Stomach (tissue), 9 donors: ENCODE data around the gene IFITM10. TPM values are rescaled to one million over a fixed set of nuclear protein-coding genes. Genes with fewer than 3 reads are reported as not detected.

ENCODE experiments used
- DNase-seq, 2 donors: peaks; one replicate each; pipeline versions ENCODE4 v3.0.0 to v3.0.0-alpha.2; 2013 to 2019
- H3K27ac ChIP-seq, 5 donors: fragments of 200-600 bp in 4 of 5; sonication (generic) in 4 of 5; one replicate each; pipeline ENCODE4 v1.5.1; 2013 to 2019; ENCODE audit warnings: mild to moderate bottlenecking in 1 of 5, moderate library complexity in 1 of 5
- H3K27me3 ChIP-seq, 3 donors: fragments of 200-600 bp; sonication (generic); one replicate each; pipeline ENCODE4 v1.5.1; 2017 to 2019; ENCODE audit warnings: mixed run types in 1 of 3
- H3K36me3 ChIP-seq, 4 donors: fragments of 200-600 bp; sonication (generic); 1 replicate in 3 of 4; 2 replicates in 1 of 4; pipeline ENCODE4 v1.5.1; 2016 to 2019
- H3K4me1 ChIP-seq, 4 donors: fragments of 200-600 bp; sonication (generic); one replicate each; pipeline ENCODE4 v1.5.1; 2016 to 2019
- H3K4me3 ChIP-seq, 4 donors: fragments of 200-600 bp; sonication (generic) in 3 of 4; one replicate each; pipeline ENCODE4 v1.5.1; 2016 to 2019; ENCODE audit warnings: mild to moderate bottlenecking in 1 of 4
- H3K9me3 ChIP-seq, 4 donors: fragments of 200-600 bp; sonication (generic); one replicate each; pipeline ENCODE4 v1.5.1; 2016 to 2019
- CTCF ChIP-seq, 7 experiments: fragments of 450-650 bp in 4 of 7; fragments of 200-600 bp in 3 of 7; sonication (generic) in 3 of 7; IDR thresholded peaks; one replicate each; pipeline ENCODE4 v1.5.1; 2016 to 2019; ENCODE audit warnings: antibody characterized with exemption in 7 of 7, control low read depth in 2 of 7, mild to moderate bottlenecking in 1 of 7
- EP300 ChIP-seq: sonication (generic); formaldehyde crosslinking; IDR thresholded peaks from one replicate; pipeline ENCODE4 v1.6.1; 2017; ENCODE audit warnings: antibody characterized with exemption
- POLR2A ChIP-seq, 4 donors: fragments of 450-650 bp; IDR thresholded peaks; one replicate each; pipeline ENCODE4 v1.6.1; 2016; ENCODE audit warnings: antibody characterized with exemption in 4 of 4, control low read depth in 2 of 4, mild to moderate bottlenecking in 1 of 4, moderate library complexity in 1 of 4
- POLR2AphosphoS5 ChIP-seq, 3 donors: sonication (generic); formaldehyde crosslinking; IDR thresholded peaks; one replicate each; pipeline ENCODE4 v1.6.1; 2016; ENCODE audit warnings: antibody characterized with exemption in 3 of 3
- WGBS, 5 donors: extraction: QIAGEN DNeasy Blood & Tissue Kit in 3 of 5; methylation state at CpG; one replicate each; pipeline versions ENCODE4 v1.1.5 to v1.1.7; 2013 to 2018; 5-methylcytosine and 5-hydroxymethylcytosine counted together
- intact Hi-C: fragments of 100-400 bp; cut with DNase I; formaldehyde crosslinking; loops from one replicate; pipeline ENCODE4 v1.15.1; 2023; ENCODE audit warnings: low total_unique reads
- polyA plus RNA-seq, 3 donors: library from polyadenylated mRNA; stranded (reverse); fragments of 200-250 nt; gene quantifications; one replicate each; pipeline ENCODE4 v1.2.3, GENCODE V29; 2013
- total RNA-seq, 5 donors: library from RNA; depleted of rRNA; stranded (reverse); fragments of >200 nt; gene quantifications; one replicate each; pipeline versions ENCODE4 v1.1.0 to v1.2.3, GENCODE V29; 2014 to 2016
- donor health status: healthy with polysubstance abuse.
- donor health status: Bipolar disorder and iron deficiency.
- donor health status: healthy.

Gene IFITM10
- total and polyA plus RNA-seq, 8 donors = 0.19 to 1.1 (median 0.84) TPM; not detected in 4

GRCh38 chr11:1749395-1750351 lies 722 bp downstream of the IFITM10 start:
- intact Hi-C loops = no loop called here
- peak overlapping the region; percentile 22 to 39 (median 33) for H3K4me3 ChIP-seq

GRCh38 chr11:1748636-1749394 lies 1.6 kb downstream of the IFITM10 start:
- H3K36me3 ChIP-seq = peaks cover 19 to 23% (median 21%) of the 10 kb centered on the region in 4 donors
- H3K9me3 ChIP-seq = no peaks in the 10 kb centered on the region
- peaks cover 6 to 32% (median 23%) of the 10 kb centered on the region in 3 donors for H3K27me3 ChIP-seq
- peak in 1 of 2 donors; percentile 52 for DNase-seq
- TF ChIP-seq POLR2AphosphoS5 (IDR thresholded peaks at IDR 0.05) (no peak), CTCF (IDR thresholded peaks at IDR 0.05) (no peak), EP300 (no peak), POLR2A (IDR thresholded peaks at IDR 0.05) (no peak)
- peak overlapping the region in 2 of 5 donors; percentile 11 to 42 for H3K27ac ChIP-seq
- 1 to 3% (median 2%) methylated on average over 21 to 84 of the region's 84 CpGs for WGBS, 5 donors
- peaks cover 34 to 63% (median 44%) of the 10 kb centered on the region in 4 donors for H3K4me1 ChIP-seq
- peak overlapping the region; percentile 22 to 39 (median 33) for H3K4me3 ChIP-seq
- intact Hi-C loops = no loop called here

More at GRCh38 chr11:1749395-1750351, 722 bp downstream of the IFITM10 start:
- H3K9me3 ChIP-seq = no peaks in the 10 kb centered on the region
- H3K27ac ChIP-seq = peak overlapping the region in 2 of 5 donors; percentile 11 to 42
- no peak for DNase-seq
- H3K4me1 ChIP-seq = peaks cover 34 to 66% (median 46%) of the 10 kb centered on the region in 4 donors
- H3K27me3 ChIP-seq = peaks cover 6 to 32% (median 23%) of the 10 kb centered on the region in 3 donors
- no peak for TF ChIP-seq EP300
- TF ChIP-seq CTCF (IDR thresholded peaks at IDR 0.05) = no peak
- TF ChIP-seq POLR2AphosphoS5 (IDR thresholded peaks at IDR 0.05) = no peak
- TF ChIP-seq POLR2A (IDR thresholded peaks at IDR 0.05) = no peak
- H3K36me3 ChIP-seq = peaks cover 25 to 32% (median 30%) of the 10 kb centered on the region in 4 donors
- WGBS, 5 donors = 19 to 31% (median 25%) methylated on average over 20 to 25 of the region's 25 CpGs

- WGBS, 5 donors = 32 to 46% (median 38%) methylated on average over 48 to 72 of the region's 72 CpGs
- Histone ChIP-seq H3K27ac (no peak overlapping the region), H3K4me1 (peaks cover 34 to 54% (median 42%) of the 10 kb centered on the region in 4 donors), H3K9me3 (no peaks in the 10 kb centered on the region), H3K36me3 (peaks cover 11 to 15% (median 13%) of the 10 kb centered on the region in 4 donors), H3K4me3 (peak overlapping the region; percentile 22 to 39 (median 33)), H3K27me3 (peaks cover 6 to 32% (median 23%) of the 10 kb centered on the region in 3 donors)
- peak in 1 of 2 donors; percentile 21 for DNase-seq
- intact Hi-C loops = no loop called here
- no peak for TF ChIP-seq POLR2AphosphoS5 (IDR thresholded peaks at IDR 0.05)
Observed at GRCh38 chr11:1747753-1748635, 2.4 kb downstream of the IFITM10 start.

- peak in 1 of 2 donors; percentile 1 for DNase-seq
- TF ChIP-seq POLR2A (IDR thresholded peaks at IDR 0.05) (no peak), EP300 (no peak), CTCF (IDR thresholded peaks at IDR 0.05) (no peak), POLR2AphosphoS5 (IDR thresholded peaks at IDR 0.05) (no peak)
- H3K36me3 ChIP-seq = peaks cover 2 to 7% (median 4%) of the 10 kb centered on the region in 4 donors
- H3K4me3 ChIP-seq = peak overlapping the region in 1 of 4 donors; percentile 39
- peaks cover 27 to 46% (median 36%) of the 10 kb centered on the region in 4 donors for H3K4me1 ChIP-seq
- H3K27me3 ChIP-seq = peaks cover 6 to 37% (median 23%) of the 10 kb centered on the region in 3 donors
- no peaks in the 10 kb centered on the region for H3K9me3 ChIP-seq
- intact Hi-C loops = no loop called here
- 87 to 92% (median 90%) methylated on average over 14 to 21 of the region's 21 CpGs for WGBS, 5 donors
- H3K27ac ChIP-seq = no peak overlapping the region
Observed at GRCh38 chr11:1746956-1747752, 3.2 kb downstream of the IFITM10 start.
